ENCODE data around the gene UBXN1. TPM values are rescaled to one million over a fixed set of nuclear protein-coding genes. Genes with fewer than 3 reads are reported as not detected.

The UBXN1 gene
- polyA plus RNA-seq, 1 donor (not counting 4 experiments of a cell fraction or from before 2014, with no cell fraction given) = 58.5 TPM

DNA sequence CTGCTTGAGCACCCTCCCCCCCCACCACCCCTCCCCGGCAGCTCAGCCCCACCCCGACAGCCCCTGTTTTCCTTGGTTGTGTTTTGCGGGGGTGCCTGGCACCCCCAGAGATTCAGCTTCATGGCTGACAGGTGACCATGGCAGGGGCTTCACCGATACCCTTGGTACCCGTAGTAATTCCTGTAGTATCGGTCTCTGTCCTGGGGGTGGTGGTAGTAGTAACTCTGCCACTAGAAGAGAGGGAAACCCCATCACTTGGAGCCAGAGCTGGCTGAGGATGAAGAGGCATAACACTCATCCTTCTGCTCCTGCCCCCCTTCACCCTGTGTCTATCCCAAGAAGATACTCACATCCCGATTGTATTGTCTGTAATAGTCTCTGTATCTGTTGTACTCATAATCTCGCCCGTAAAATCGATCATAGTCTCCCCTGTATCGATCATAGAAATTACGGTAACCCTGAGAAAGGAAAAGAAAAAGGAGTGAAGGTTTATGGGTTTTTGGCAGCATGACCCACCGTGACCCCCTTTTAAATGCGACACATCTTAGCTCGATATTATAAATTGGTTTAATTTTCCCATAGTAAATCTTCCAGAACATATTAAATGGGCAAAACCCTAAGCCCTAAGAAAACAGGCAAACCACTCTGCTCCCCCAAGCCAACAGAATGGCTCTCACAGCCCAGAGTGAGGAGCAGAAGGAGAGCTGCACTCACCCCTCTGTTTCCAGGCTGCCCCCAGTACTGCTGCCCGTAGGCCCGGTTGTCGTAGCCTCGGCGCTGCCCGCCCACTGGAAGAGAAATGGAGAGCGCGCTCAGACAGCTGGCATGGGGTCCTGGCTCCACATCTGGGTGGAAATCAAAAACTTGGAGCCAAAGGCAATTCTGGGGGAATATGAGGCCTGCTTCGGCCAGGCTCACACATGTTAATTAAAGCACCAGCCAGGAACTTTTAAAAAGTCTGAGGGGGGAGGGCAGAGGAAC, 36.6 kb upstream of the UBXN1 start:
- TF ChIP-seq EZH2 (IDR thresholded peaks at IDR 0.05; ENCODE audit: low read length) = no peak
- TF ChIP-seq CTCF (optimal IDR thresholded peaks at IDR 0.05 in 1 of 3, IDR thresholded peaks at IDR 0.05 in 1 of 3, conservative IDR thresholded peaks at IDR 0.05 in 1 of 3; ENCODE audit: extremely low read depth in 1 of 3, insufficient read depth in 2 of 3, low read length in 3 of 3) = no peak

DNA sequence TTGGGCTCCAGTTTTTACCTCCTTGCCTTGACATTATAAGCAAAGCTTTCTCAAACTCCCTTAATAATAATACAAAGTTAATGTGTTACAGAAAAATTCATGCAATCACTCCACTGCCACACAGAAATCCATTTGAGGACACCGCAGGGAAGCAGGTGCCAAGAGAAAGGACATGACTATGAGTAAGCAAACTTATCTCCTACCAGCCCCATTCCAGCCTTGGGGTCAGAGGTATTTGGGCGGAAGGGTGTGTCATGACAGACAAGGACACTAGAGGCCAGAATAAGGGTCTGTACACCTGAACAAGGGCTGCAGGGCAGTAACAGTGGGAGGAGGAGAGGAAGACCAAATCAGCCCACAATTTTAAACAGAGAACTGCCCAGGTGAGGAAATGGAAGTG, 34.5 kb upstream of the UBXN1 start:
- Histone ChIP-seq H3K27ac (ENCODE audit: control insufficient read depth, insufficient read depth, low read length) (no peak overlapping the region), H3K4me3 (ENCODE audit: control insufficient read depth in 2 of 3, extremely low read depth in 1 of 3, insufficient read depth in 2 of 3, low read depth in 1 of 3, low read length in 3 of 3) (no peak overlapping the region), H3K4me2 (ENCODE audit: control insufficient read depth, extremely low read depth, insufficient read depth, low read depth, low read length) (no peak overlapping the region), H3K36me3 (ENCODE audit: control insufficient read depth in 2 of 2, extremely low read depth in 1 of 2, insufficient read depth in 2 of 2, low read length in 2 of 2) (peaks cover 26 to 34% of the 10 kb centered on the region in 2 experiments), H4K20me1 (ENCODE audit: control insufficient read depth, extremely low read depth, insufficient read depth, low read length) (no peaks in the 10 kb centered on the region), H2AFZ (ENCODE audit: control insufficient read depth, low read length) (no peak overlapping the region), H3K79me2 (ENCODE audit: control insufficient read depth, insufficient read depth, low read length) (peaks cover 19% of the 10 kb centered on the region), H3K9me1 (ENCODE audit: control insufficient read depth, extremely low read depth, insufficient read depth, low read length) (no peaks in the 10 kb centered on the region), H3K27me3 (ENCODE audit: control insufficient read depth, extremely low read depth, insufficient read depth, low read length) (no peaks in the 10 kb centered on the region), H3K9me3 (ENCODE audit: control insufficient read depth, low read depth, low read length) (no peaks in the 10 kb centered on the region), H3K4me1 (ENCODE audit: control insufficient read depth, extremely low read depth, insufficient read depth, low read length) (peaks cover 17% of the 10 kb centered on the region), H3K9ac (ENCODE audit: control insufficient read depth, extremely low read depth, insufficient read depth, low read length) (no peak overlapping the region)
- TF ChIP-seq CTCF (optimal IDR thresholded peaks at IDR 0.05 in 1 of 3, IDR thresholded peaks at IDR 0.05 in 1 of 3, conservative IDR thresholded peaks at IDR 0.05 in 1 of 3; ENCODE audit: extremely low read depth in 1 of 3, insufficient read depth in 2 of 3, low read length in 3 of 3) (no peak), EZH2 (IDR thresholded peaks at IDR 0.05; ENCODE audit: low read length) (no peak)
- FAIRE-seq (no peak), DNase-seq (ENCODE audit: low read depth, low spot score) (no peak)
- dilution Hi-C loops (cut with MboI; ENCODE audit: extremely low pct_ligation_motif_present, low sequenced_read_pairs) = no loop called here

More for the DNA sequence above, 36.6 kb upstream of the UBXN1 start:
- no peak for FAIRE-seq
- no peak overlapping the region for H3K27ac ChIP-seq (ENCODE audit: control insufficient read depth, insufficient read depth, low read length)
- H3K79me2 ChIP-seq (ENCODE audit: control insufficient read depth, insufficient read depth, low read length) = peaks cover 28% of the 10 kb centered on the region
- H2AFZ ChIP-seq (ENCODE audit: control insufficient read depth, low read length) = no peak overlapping the region
- H3K9me1 ChIP-seq (ENCODE audit: control insufficient read depth, extremely low read depth, insufficient read depth, low read length) = no peaks in the 10 kb centered on the region
- H4K20me1 ChIP-seq (ENCODE audit: control insufficient read depth, extremely low read depth, insufficient read depth, low read length) = no peaks in the 10 kb centered on the region
- no peak for DNase-seq (ENCODE audit: low read depth, low spot score)
- dilution Hi-C loops (cut with MboI; ENCODE audit: extremely low pct_ligation_motif_present, low sequenced_read_pairs) = no loop called here
- H3K9ac ChIP-seq (ENCODE audit: control insufficient read depth, extremely low read depth, insufficient read depth, low read length) = no peak overlapping the region
- H3K4me1 ChIP-seq (ENCODE audit: control insufficient read depth, extremely low read depth, insufficient read depth, low read length) = no peaks in the 10 kb centered on the region
- peaks cover 34 to 41% of the 10 kb centered on the region in 2 experiments for H3K36me3 ChIP-seq (ENCODE audit: control insufficient read depth in 2 of 2, extremely low read depth in 1 of 2, insufficient read depth in 2 of 2, low read length in 2 of 2)
- no peak overlapping the region for H3K4me3 ChIP-seq (ENCODE audit: control insufficient read depth in 2 of 3, extremely low read depth in 1 of 3, insufficient read depth in 2 of 3, low read depth in 1 of 3, low read length in 3 of 3)
- H3K27me3 ChIP-seq (ENCODE audit: control insufficient read depth, extremely low read depth, insufficient read depth, low read length) = no peaks in the 10 kb centered on the region
- H3K4me2 ChIP-seq (ENCODE audit: control insufficient read depth, extremely low read depth, insufficient read depth, low read depth, low read length) = no peak overlapping the region
- H3K9me3 ChIP-seq (ENCODE audit: control insufficient read depth, low read depth, low read length) = no peaks in the 10 kb centered on the region

Data from keratinocyte (primary cell).